Measurements from ENCODE around the gene FAS.

The FAS gene

DNA sequence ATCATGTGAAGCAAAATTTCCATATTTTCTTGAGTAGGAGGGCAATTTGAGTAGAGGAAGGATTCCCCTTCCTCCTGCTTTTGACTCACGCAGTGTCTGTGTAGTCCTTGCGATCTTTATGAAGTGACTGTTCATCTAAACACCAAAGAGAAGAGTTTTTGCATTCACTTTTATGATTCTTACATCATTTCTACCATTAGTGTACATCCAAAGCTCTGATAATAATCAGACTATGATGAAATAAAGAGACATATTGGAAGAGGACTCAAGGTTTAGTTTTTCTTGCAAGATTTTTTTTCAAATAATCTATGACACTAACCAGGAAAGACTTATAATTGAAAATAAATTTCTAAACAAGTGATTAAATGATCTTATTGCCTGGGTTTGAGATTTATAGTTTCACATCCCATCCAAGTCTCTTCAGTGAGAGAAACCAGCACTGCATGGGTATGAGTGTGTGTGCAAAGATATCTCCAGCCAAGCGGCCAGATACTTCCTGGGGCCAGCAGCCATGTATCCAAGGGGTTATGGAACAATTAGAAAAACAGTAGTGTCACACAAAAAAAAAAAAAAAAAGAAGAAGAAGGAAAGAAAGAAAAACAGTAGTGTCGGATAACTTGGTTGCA lies 36.0 kb upstream of the FAS start:
- Histone ChIP-seq H3K27ac (ENCODE audit: low read length) (no peak overlapping the region), H3K36me3 (ENCODE audit: control insufficient read depth, insufficient read depth, low read length) (no peaks in the 10 kb centered on the region), H3K9me3 (ENCODE audit: control insufficient read depth, insufficient read depth, low read length) (no peaks in the 10 kb centered on the region), H3K27me3 (ENCODE audit: control insufficient read depth, insufficient read depth, low read length) (no peaks in the 10 kb centered on the region), H3K4me1 (ENCODE audit: control insufficient read depth, insufficient read depth, low read length) (0 out of 2 replicates have a peak, but pooled peaks cover 1% of the 10 kb centered on the region), H3K4me3 (ENCODE audit: low read length) (no peak overlapping the region)
- DNase-seq (ENCODE audit: low read depth, low spot score) = no peak
- WGBS (ENCODE audit: insufficient coverage, insufficient read length) = no CpG with 5 or more reads among the region's 4 CpGs

- Histone ChIP-seq H3K27me3 (ENCODE audit: control insufficient read depth, insufficient read depth, low read length) (no peaks in the 10 kb centered on the region), H3K9me3 (ENCODE audit: control insufficient read depth, insufficient read depth, low read length) (no peaks in the 10 kb centered on the region), H3K27ac (ENCODE audit: low read length) (no peak overlapping the region), H3K4me1 (ENCODE audit: control insufficient read depth, insufficient read depth, low read length) (no peaks in the 10 kb centered on the region), H3K36me3 (ENCODE audit: control insufficient read depth, insufficient read depth, low read length) (no peaks in the 10 kb centered on the region), H3K4me3 (ENCODE audit: low read length) (no peak overlapping the region)
- no CpG with 5 or more reads among the region's 1 CpG for WGBS (ENCODE audit: insufficient coverage, insufficient read length)
- no peak for DNase-seq (ENCODE audit: low read depth, low spot score)
Observed at GRCh38 chr10:88957381-88957780, 33.2 kb upstream of the FAS start.

GRCh38 chr10:88958721-88959120 lies 31.9 kb upstream of the FAS start:
- Histone ChIP-seq H3K36me3 (ENCODE audit: control insufficient read depth, insufficient read depth, low read length) (no peaks in the 10 kb centered on the region), H3K4me3 (ENCODE audit: low read length) (no peak overlapping the region), H3K4me1 (ENCODE audit: control insufficient read depth, insufficient read depth, low read length) (no peaks in the 10 kb centered on the region), H3K9me3 (ENCODE audit: control insufficient read depth, insufficient read depth, low read length) (no peaks in the 10 kb centered on the region), H3K27ac (ENCODE audit: low read length) (no peak overlapping the region), H3K27me3 (ENCODE audit: control insufficient read depth, insufficient read depth, low read length) (no peaks in the 10 kb centered on the region)
- no peak for DNase-seq (ENCODE audit: low read depth, low spot score)
- no CpG with 5 or more reads among the region's 6 CpGs for WGBS (ENCODE audit: insufficient coverage, insufficient read length)

GRCh38 chr10:88960802-88961201 lies 29.8 kb upstream of the FAS start:
- no CpG with 5 or more reads among the region's 1 CpG for WGBS (ENCODE audit: insufficient coverage, insufficient read length)
- no peak for DNase-seq (ENCODE audit: low read depth, low spot score)
- Histone ChIP-seq H3K4me3 (ENCODE audit: low read length) (no peak overlapping the region), H3K36me3 (ENCODE audit: control insufficient read depth, insufficient read depth, low read length) (no peaks in the 10 kb centered on the region), H3K27ac (ENCODE audit: low read length) (no peak overlapping the region), H3K4me1 (ENCODE audit: control insufficient read depth, insufficient read depth, low read length) (no peaks in the 10 kb centered on the region), H3K27me3 (ENCODE audit: control insufficient read depth, insufficient read depth, low read length) (no peaks in the 10 kb centered on the region), H3K9me3 (ENCODE audit: control insufficient read depth, insufficient read depth, low read length) (no peaks in the 10 kb centered on the region)

DNA sequence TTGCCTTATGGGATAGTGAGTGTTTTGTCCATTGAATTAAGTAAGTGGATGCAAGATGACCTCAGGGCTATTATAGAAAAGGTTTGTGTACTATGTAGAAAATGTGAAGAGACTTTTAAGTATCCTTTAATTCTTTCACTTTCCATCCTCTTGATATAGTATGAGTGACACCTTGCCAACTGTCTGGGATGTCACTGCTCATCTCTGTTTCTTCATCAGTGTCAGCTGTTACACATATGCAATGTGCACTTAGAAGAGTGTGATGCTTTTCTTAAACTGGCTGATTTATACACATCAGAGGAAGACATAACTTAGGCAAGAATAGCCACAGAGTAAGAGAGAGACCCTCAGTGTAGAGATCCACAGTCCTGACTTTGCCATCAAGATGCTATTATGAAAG lies 29.3 kb upstream of the FAS start:
- Histone ChIP-seq H3K36me3 (ENCODE audit: control insufficient read depth, insufficient read depth, low read length) (no peaks in the 10 kb centered on the region), H3K4me3 (ENCODE audit: low read length) (no peak overlapping the region), H3K4me1 (ENCODE audit: control insufficient read depth, insufficient read depth, low read length) (no peaks in the 10 kb centered on the region), H3K9me3 (ENCODE audit: control insufficient read depth, insufficient read depth, low read length) (no peaks in the 10 kb centered on the region), H3K27ac (ENCODE audit: low read length) (no peak overlapping the region), H3K27me3 (ENCODE audit: control insufficient read depth, insufficient read depth, low read length) (no peaks in the 10 kb centered on the region)
- DNase-seq (ENCODE audit: low read depth, low spot score) = no peak

DNA sequence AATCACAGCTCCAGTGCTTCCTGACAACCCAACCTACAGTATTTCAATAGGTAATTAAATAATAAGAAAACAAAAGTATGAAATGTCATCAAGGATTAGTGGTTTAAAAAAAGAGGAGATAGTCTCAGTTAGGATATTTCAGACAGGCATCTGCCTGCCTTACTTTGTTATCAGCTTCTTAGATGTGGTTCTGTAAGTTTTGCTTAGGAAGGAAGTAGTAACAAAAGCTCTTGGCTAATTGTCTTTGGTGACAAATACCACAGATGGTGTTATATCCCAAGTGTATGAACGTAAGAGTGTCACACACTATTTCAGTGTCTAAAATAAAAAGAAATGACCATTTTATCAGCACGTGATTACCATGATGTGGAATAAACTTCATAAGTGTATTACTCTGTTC lies 28.3 kb upstream of the FAS start:
- Histone ChIP-seq H3K9me3 (ENCODE audit: control insufficient read depth, insufficient read depth, low read length) (no peaks in the 10 kb centered on the region), H3K36me3 (ENCODE audit: control insufficient read depth, insufficient read depth, low read length) (no peaks in the 10 kb centered on the region), H3K27me3 (ENCODE audit: control insufficient read depth, insufficient read depth, low read length) (no peaks in the 10 kb centered on the region), H3K4me1 (ENCODE audit: control insufficient read depth, insufficient read depth, low read length) (no peaks in the 10 kb centered on the region), H3K27ac (ENCODE audit: low read length) (no peak overlapping the region), H3K4me3 (ENCODE audit: low read length) (no peak overlapping the region)
- no CpG with 5 or more reads among the region's 2 CpGs for WGBS (ENCODE audit: insufficient coverage, insufficient read length)
- DNase-seq (ENCODE audit: low read depth, low spot score) = no peak

DNA sequence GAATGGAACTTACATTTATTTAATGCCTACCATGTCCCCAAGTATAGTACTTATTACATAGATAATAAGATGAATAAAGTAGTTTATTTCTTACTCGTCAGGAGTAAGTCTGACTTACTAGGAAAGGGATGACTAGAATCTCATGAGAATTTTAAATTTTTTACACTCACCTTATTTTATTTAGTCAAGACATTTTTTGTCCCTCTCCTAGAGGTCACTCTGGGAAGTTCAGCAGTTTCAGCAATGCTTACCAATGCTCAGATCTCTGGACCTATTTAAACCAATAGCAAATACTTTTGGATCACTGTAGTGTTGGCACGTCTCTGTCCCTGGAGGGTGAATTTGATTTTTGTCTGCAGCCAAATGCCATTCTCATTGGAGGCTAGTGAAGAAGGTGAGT lies 27.3 kb upstream of the FAS start:
- no peak for DNase-seq (ENCODE audit: low read depth, low spot score)
- H3K9me3 ChIP-seq (ENCODE audit: control insufficient read depth, insufficient read depth, low read length) = no peaks in the 10 kb centered on the region
- no peaks in the 10 kb centered on the region for H3K27me3 ChIP-seq (ENCODE audit: control insufficient read depth, insufficient read depth, low read length)
- no peak overlapping the region for H3K27ac ChIP-seq (ENCODE audit: low read length)
- no peaks in the 10 kb centered on the region for H3K4me1 ChIP-seq (ENCODE audit: control insufficient read depth, insufficient read depth, low read length)
- no peaks in the 10 kb centered on the region for H3K36me3 ChIP-seq (ENCODE audit: control insufficient read depth, insufficient read depth, low read length)
- H3K4me3 ChIP-seq (ENCODE audit: low read length) = no peak overlapping the region
- WGBS (ENCODE audit: insufficient coverage, insufficient read length) = no CpG with 5 or more reads among the region's 2 CpGs

DNA sequence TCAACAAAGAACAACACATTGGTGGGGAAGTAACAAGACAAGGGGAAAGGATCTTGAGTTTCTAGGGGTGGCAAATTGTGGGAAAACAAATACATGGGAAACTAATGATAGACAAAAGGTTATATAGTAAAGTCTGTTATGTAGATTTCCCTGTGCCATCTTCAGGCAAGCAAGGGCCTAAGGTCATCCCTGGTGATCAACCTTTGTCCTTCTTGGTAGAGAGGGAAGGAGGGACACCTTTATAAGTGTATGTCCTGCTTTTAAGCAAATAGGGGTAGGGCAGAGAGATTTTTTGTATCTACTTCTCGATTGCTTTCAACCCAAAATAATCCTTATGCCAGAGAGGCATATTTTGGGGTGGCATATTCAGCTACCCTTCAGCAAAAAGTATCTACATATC lies 26.2 kb upstream of the FAS start:
- no peaks in the 10 kb centered on the region for H3K36me3 ChIP-seq (ENCODE audit: control insufficient read depth, insufficient read depth, low read length)
- no peaks in the 10 kb centered on the region for H3K27me3 ChIP-seq (ENCODE audit: control insufficient read depth, insufficient read depth, low read length)
- H3K4me1 ChIP-seq (ENCODE audit: control insufficient read depth, insufficient read depth, low read length) = no peaks in the 10 kb centered on the region
- H3K9me3 ChIP-seq (ENCODE audit: control insufficient read depth, insufficient read depth, low read length) = no peaks in the 10 kb centered on the region
- no peak overlapping the region for H3K4me3 ChIP-seq (ENCODE audit: low read length)
- WGBS (ENCODE audit: insufficient coverage, insufficient read length) = no CpG with 5 or more reads among the region's 1 CpG
- no peak for DNase-seq (ENCODE audit: low read depth, low spot score)
- H3K27ac ChIP-seq (ENCODE audit: low read length) = no peak overlapping the region

- Histone ChIP-seq H3K36me3 (ENCODE audit: control insufficient read depth, insufficient read depth, low read length) (no peaks in the 10 kb centered on the region), H3K4me1 (ENCODE audit: control insufficient read depth, insufficient read depth, low read length) (no peaks in the 10 kb centered on the region), H3K4me3 (ENCODE audit: low read length) (no peak overlapping the region), H3K9me3 (ENCODE audit: control insufficient read depth, insufficient read depth, low read length) (no peaks in the 10 kb centered on the region), H3K27me3 (ENCODE audit: control insufficient read depth, insufficient read depth, low read length) (no peaks in the 10 kb centered on the region), H3K27ac (ENCODE audit: low read length) (no peak overlapping the region)
- DNase-seq (ENCODE audit: low read depth, low spot score) = no peak
- no CpG with 5 or more reads among the region's 3 CpGs for WGBS (ENCODE audit: insufficient coverage, insufficient read length)
Observed at GRCh38 chr10:88964869-88965415, 25.7 kb upstream of the FAS start.

GRCh38 chr10:88966797-88967196 lies 23.8 kb upstream of the FAS start:
- no peaks in the 10 kb centered on the region for H3K27me3 ChIP-seq (ENCODE audit: control insufficient read depth, insufficient read depth, low read length)
- no peaks in the 10 kb centered on the region for H3K4me1 ChIP-seq (ENCODE audit: control insufficient read depth, insufficient read depth, low read length)
- no peaks in the 10 kb centered on the region for H3K36me3 ChIP-seq (ENCODE audit: control insufficient read depth, insufficient read depth, low read length)
- DNase-seq (ENCODE audit: low read depth, low spot score) = no peak
- no CpG with 5 or more reads among the region's 3 CpGs for WGBS (ENCODE audit: insufficient coverage, insufficient read length)
- H3K27ac ChIP-seq (ENCODE audit: low read length) = no peak overlapping the region
- no peak overlapping the region for H3K4me3 ChIP-seq (ENCODE audit: low read length)
- H3K9me3 ChIP-seq (ENCODE audit: control insufficient read depth, insufficient read depth, low read length) = no peaks in the 10 kb centered on the region

DNA sequence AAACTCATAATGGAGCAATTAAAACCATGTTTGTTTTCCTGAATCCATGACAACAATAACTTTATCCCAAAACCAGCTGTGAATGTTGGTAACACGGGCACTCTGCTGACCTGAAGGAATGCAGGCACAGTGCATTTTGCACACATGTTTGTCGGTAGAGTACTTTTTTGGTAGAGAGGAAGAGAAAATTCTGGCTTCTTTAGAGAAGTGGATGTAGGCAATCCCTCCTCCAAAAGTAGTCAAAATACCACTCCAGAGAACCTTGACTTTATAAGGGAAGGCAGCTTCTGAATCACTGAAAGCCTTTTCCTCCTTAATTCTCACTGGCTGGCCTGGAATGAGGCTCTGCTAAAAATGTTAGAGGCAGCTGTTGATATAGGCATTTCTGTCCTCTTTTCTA lies 22.2 kb upstream of the FAS start:
- Histone ChIP-seq H3K4me1 (ENCODE audit: control insufficient read depth, insufficient read depth, low read length) (no peaks in the 10 kb centered on the region), H3K27ac (ENCODE audit: low read length) (no peak overlapping the region), H3K4me3 (ENCODE audit: low read length) (no peak overlapping the region), H3K27me3 (ENCODE audit: control insufficient read depth, insufficient read depth, low read length) (no peaks in the 10 kb centered on the region), H3K36me3 (ENCODE audit: control insufficient read depth, insufficient read depth, low read length) (no peaks in the 10 kb centered on the region), H3K9me3 (ENCODE audit: control insufficient read depth, insufficient read depth, low read length) (no peaks in the 10 kb centered on the region)
- no peak for DNase-seq (ENCODE audit: low read depth, low spot score)
- WGBS (ENCODE audit: insufficient coverage, insufficient read length) = no CpG with 5 or more reads among the region's 2 CpGs

Measured in iPS DF 6.9 (cell line).